RPMI8226 (cell line): ENCODE data around the gene PLAA.
"Not testable (repeated sequence)": the region's sequence is repeated elsewhere in the genome, so short reads cannot be mapped to it uniquely, and the experiment has no call there.

ENCODE experiments used
- DNase-seq: peaks from one replicate; pipeline ENCODE4 v3.0.0-alpha.2; 2015

The PLAA gene

DNA sequence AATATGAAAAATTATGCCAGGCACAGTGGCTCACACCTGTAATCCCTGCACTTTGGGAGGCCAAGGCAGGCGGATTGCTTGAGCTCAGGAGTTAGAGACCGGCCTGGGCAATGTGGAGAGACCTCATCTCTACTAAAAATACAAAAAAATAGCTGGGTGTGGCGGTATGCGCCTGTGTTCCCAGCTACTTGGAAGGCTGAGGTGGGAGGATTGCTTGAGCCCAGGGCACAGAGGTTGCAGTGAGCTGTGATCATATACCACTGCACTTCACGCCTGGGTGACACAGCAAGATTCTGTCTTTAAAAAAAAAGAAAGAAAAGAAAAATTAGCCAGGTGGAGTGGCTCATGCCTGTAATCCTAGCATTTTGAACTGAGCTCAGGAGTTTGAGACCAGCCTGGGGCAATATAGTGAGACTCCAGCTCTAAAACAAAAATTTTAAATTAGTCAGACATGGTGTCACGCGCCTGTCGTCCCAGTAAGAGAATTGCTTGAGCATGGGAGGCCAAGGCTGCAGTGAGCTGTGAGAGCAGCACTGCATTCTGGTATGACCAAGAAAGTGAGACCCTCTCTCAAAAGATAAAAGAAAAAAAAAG is 18.0 kb downstream of the PLAA start:
- DNase-seq: no peak

DNA sequence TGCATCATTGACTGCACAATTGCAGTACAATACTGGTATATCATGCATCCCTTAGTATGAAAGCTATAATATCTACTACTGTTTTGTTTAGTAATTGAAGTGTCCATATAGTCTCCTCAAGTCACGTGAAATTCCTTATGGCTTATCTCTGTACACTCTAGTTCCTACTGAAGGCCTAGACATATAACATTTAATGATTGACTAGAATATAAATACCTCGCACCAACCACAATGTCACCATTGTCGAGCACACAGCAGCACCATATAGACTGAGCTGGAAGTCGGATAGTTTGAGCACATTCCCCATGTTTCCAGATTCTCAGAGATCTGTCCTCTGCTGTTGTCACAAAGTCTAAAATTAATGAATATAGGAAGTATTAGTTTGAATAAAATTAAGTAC is 21.4 kb downstream of the PLAA start:
- no peak for DNase-seq

DNA sequence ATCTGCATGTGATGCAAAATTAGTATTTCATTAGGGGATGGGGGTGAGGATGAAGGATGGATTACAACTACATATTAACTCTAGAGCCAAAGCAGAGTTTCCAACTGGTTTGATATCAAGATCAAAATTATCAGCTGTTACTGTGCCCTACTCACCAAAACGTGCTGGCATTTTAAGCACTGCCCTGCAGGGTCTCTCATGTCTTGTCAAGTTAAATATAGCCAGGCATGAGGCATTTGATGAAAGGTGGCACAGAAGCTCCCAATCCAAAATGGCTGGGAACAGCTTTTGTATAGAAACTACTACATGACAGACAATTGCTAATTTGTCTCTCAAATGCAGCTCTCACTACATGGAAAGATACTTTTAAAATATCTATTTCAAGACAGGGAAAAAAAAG is 27.3 kb downstream of the PLAA start:
- DNase-seq: no peak

DNA sequence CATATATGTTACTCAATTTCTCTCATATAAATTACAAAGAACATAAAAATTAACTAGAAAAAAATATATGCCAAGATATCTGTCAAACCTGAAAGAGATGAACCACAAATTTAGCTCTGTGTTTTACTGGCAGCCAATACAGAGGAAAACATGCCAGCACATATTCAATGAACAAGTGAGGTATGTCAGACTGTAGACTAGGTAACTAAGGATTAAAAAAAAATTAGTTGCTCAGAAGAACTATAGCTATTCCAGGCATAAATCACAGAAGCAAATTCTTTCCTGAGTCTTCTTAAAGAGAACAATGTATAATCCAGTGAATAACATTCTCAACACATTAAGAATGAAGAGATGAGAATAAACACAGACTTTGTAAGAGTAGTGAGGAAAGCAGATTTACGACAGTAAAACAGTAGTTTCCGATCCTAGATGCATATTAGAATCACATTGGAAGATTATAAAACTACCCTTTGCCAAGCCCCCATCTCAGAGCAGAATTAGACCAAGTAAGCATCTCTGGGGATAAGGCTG is 33.8 kb downstream of the PLAA start:
- no peak for DNase-seq

DNA sequence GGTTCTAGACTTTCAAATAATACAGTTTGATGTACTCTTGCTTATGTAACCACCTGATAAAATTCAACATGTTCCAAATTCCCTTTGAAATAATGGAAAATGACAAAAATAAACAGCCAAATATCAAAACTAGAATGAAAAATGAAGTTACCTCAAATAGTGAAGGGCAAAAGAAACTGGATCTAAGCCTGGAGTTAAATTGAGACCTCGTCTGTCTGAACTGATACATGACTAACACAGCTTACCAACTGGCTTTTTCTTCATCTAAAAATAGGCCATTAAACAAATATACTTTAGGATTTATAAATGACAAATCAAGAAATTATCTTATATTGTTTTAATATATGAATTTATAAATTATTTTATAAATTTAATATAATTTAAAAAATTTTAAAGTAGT is 42.4 kb downstream of the PLAA start:
- no peak for DNase-seq

DNA sequence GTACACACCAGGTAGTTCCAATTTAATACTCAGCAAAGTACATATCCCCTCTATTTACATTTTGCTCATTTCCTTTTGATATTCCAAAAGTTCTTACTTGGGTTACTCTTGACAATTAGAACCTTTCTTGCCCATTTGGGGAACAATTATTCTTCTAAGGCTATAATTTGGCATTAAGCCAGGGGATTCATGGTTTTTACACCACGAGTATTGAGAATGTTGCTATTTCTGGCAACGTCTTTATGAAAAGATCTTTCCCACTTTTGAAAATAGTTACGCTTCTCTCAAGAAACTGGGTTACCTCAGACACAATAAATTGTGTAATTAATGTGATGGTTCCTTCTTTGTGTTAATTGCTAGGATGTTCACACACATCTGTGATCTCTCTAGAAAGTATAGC is 43.0 kb downstream of the PLAA start:
- DNase-seq: no peak

DNA sequence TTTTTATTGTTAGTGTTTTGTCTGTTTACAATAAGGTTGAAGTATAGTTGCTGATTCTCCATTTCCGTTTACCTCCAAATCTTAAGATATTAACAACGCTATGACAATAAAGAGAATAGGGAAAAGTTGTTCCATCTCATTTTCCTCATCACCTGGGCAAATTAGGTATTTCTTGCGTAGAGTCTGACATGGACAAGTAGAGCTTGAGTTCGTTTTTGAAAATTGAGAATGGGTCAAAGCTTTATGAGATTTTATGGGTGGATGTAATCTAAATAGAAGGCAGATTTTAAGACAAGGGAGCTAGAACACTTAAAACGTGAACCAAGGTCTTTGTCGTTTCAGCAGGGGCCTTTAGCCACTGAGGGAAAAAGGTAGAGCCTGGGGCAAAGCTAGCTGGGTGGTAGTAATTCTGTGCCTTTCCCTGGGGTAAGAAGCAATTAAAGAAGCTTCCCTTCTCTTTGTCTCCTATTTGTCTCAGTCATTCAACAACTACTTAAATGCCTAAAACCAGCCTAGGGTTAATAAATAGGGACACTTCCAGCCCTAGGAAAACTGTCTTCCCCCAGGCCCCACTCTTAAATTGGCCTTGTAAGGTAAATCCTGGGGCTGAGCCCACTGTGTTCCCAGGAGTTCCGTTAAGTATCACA is 53.9 kb downstream of the PLAA start:
- DNase-seq: no peak

DNA sequence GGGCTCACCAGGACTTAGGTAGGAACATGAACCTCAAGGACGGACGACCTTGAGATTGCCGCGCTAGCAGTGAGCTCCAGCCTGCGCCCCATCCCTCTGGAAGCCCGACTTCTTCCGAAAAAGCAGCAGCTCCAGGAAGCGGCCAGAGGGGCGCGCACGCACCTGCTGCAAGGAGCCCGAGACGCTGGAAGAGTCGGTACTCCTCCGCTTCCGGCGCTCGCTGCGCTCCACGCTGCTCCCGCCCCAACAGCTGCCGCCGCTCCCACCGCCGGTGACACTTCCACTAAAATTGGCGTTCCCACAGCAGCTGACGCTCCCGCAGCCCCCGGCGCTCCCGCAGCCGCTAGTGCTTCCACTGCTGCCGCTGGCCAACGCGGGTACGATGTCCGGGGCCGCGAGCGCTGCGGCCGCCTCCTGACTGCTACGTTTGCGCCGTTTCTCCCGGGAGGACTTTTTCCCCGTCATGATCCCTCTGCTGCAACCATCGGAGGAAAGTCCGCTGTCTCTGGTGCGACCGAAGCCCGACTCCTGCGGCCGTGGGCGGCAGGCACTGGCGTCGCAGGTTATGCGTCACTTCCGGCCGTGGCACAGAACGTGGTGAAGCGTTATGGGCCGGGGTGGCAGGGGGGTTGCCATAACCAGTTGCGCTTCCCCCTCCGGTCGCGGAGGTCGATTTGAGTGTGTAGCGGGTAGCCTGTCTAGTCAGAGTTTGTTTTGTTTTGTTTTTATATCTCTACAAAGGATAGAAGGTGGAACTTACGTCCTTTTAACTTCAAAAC is 54.6 kb downstream of the PLAA start, which contains the start of gene CAAP1:
Gene CAAP1, minus strand, starts transcription at position 552 of the 779 bp plus-strand sequence. Its CDS starts 87 bp downstream, at position 465.
- DNase-seq: peak; percentile 95

DNA sequence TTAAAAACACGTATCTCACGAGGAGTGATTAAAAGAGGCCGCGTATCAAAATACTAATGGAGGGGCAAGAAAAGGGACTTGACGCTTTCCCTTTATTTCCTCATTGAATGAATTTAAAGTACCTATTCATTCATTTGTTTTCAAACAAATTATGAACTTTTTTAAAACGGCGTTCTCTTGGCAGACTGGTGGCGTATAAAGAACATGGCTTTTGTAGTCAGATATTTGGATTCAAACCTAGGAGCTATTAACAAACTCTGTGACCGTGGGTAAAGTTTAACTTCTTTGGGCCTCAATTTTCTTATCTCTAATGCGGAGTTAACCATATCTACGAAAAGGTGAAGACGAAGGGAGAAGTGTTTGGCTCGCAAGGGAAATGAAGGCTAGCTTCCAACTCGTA is 55.3 kb downstream of the PLAA start:
- no peak for DNase-seq

DNA sequence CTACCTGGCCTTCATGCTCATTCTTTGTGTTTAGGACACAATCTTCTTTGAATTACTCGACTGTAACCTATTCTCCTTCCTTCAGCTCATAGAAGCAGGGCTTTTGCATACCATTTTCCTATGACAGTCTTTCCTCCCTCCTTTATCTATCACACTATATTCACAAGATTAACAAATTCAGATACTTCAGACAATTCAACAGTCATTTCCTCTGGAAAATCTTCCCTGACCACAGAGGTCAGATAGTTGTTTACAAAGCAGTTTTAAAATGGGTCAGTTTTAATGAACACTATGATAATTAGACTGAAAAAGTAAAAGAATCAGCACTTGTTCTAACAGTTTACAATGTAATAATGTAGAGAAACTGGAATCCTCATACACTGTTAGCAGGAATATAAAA is 58.8 kb downstream of the PLAA start:
- DNase-seq: no peak

DNA sequence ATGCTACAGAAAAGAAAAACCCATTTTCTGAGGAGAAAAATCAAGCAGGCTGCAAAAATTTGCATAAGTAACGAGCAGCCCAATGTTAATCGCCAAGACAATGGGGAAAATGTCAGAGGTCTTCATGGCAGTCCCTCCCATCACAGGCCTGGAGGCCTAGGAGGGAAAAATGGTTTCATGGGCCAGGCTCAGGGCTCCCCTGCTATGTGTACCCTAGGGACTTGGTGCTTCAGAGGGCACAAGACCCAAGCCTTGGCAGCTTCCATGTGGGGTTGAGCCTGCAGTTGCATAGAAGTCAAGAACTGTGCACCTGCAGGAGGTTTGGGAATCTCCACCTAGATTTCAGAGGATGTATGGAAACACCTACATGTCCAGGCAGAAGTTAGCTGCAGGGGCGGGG is 64.9 kb downstream of the PLAA start:
- DNase-seq: no peak

DNA sequence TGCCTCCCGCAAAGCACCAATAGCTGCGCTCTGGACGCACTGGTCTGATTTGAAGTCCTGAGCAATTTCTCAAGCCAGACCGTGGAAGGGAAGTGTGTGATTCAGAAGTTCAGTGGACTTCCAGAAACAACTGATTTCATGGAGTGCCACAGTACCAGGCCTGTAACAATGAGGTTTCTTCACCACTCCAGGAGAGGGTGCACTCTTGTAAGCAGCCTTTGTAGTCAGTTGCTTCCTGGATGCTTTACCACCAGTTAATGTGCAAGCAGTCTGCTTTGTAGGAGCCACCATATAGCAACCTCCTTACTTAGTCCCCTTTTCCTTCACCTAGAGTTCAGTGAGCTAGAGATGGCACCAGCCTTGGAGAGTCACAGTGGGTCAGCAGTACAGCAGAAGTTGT is 66.8 kb downstream of the PLAA start:
- DNase-seq: no peak

DNA sequence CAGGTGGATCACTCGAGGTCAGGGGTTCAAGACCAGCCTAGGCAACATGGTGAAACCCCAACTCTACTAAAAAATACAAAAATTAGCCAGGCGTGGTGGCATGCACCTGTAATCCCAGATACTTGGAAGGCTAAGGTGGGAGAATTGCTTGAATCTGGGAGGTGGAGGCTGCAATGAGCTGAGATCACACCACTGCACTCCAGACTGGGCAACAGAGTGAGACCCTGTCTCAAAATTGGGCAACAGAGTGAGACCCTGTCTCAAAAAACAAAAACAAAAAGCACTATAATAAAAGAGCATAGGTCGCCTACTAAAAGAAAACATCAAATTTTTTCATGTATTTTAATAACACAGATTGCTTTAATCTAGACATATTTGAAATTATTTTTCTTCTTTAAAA is 71.9 kb downstream of the PLAA start:
- DNase-seq: not testable (repeated sequence)

DNA sequence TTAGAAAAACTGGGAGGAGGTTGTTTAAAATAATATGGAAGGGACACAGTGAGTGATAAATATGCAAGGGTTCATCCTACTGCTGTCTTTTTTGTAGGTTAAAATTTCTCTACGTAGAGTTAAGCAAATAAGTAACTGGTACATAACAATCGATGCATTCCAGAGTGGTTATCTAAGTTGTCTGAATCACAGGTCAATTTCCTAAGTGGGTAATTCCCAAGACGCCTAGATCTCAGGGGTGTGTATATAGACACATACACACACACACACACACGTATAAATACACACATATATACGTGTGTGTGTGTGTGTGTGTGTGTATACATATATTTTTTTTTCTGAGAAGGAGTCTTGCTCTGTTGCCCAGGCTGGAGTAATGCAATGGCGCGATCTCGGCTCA is 76.8 kb downstream of the PLAA start:
- DNase-seq: no peak

DNA sequence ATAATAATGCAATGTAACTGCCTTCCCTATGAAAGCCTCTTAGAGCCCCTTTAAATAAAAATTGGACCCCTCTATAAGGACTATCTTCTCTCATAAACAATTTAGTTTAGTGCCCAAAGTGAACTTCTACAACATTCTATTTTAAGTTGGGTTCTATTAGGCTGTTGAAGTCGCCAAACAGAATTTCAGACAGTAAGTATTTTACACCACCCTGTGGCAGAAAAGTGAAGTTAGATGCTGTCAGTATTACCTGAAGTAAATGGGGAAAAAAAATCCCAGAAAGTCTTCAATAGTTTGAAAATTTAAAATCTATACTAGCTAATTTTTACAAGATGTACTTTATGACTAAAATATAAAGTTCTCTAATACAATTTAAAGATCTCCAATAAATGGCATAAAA is 84.0 kb downstream of the PLAA start:
- DNase-seq: no peak

DNA sequence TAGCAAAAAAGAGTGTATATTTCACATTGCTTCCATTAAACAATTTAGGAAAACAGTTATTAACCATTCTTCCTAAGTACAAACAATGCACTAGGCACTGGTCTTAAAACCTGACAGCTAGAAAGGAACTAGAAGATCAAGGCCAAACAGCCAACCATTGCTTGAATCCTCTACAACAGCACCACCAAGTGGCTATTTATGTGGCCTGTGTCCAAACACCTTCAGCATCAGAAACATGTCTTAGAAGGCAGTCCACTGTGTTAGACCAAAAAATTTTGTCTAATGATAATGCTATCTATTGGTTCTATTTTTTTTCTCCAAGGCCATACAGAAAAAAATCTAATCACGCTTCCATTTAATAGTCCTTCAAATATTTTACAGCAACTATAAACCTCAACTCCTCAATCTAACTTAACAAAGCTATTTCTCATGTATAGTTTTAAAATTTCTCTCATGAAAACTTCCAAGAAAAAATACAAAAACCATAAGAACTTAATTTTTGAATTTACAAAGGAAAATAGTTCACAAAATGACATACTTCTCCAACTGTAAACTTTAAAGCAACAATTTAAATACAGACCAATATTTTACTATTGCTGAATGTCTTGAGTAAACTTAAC is 90.5 kb downstream of the PLAA start:
- DNase-seq: peak; percentile 51
